PC-9 (cell line): ENCODE measurements around the gene RPL22. TPM values are rescaled to one million over a fixed set of nuclear protein-coding genes. Genes with fewer than 3 reads are reported as not detected.
"Not testable (repeated sequence)": the region's sequence is repeated elsewhere in the genome, so short reads cannot be mapped to it uniquely, and the experiment has no call there.

Experiments used
- BruUV-seq: library from RNA; stranded (reverse); fragments of 400-500 nt; replicated peaks from 2 replicates; lab custom pipeline; 2021; lab: Mats Ljungman, UMichigan
- CTCF ChIA-PET: fragments of 300-600 bp; sonication (Branson Sonifier 250); formaldehyde crosslinking; loops from one replicate; lab custom pipeline; 2022; ENCODE audit warnings: antibody characterized with exemption; lab: Charles Lee
- POLR2A ChIA-PET: fragments of 300-600 bp; sonication (Branson Sonifier 250); formaldehyde crosslinking; loops from one replicate; lab custom pipeline; 2022; ENCODE audit warnings: antibody characterized with exemption; ENCODE audit not compliant: unreplicated experiment; lab: Charles Lee
- DNase-seq, 2 experiments: peaks; one replicate each; pipeline versions ENCODE4 v3.0.0 to v3.0.0-alpha.2; 2015 to 2022; ENCODE audit warnings: mixed read lengths in 1 of 2
- H2AFZ ChIP-seq: fragments of 200-600 bp; sonication (generic); 2 replicates; pipeline ENCODE4 v1.8.1; 2017; ENCODE audit warnings: antibody characterized with exemption
- H3F3A ChIP-seq: fragments of 200-600 bp; sonication (generic); 2 replicates; pipeline ENCODE4 v1.8.1; 2017; ENCODE audit warnings: antibody characterized with exemption, mild to moderate bottlenecking, low read depth; ENCODE audit not compliant: insufficient read depth
- H3K27ac ChIP-seq: fragments of 200-600 bp; sonication (generic); 2 replicates; pipeline ENCODE4 v1.6.1; 2016; ENCODE audit warnings: mixed run types
- H3K27me3 ChIP-seq: fragments of 200-600 bp; sonication (generic); 2 replicates; pipeline ENCODE4 v1.6.1; 2016; ENCODE audit warnings: low read depth, mixed run types; ENCODE audit not compliant: insufficient read depth
- H3K36me3 ChIP-seq: fragments of 200-600 bp; sonication (generic); 2 replicates; pipeline ENCODE4 v1.6.1; 2016; ENCODE audit warnings: low read depth, mixed run types
- H3K4me1 ChIP-seq: fragments of 200-600 bp; sonication (generic); replicated peaks from 2 replicates; pipeline ENCODE4 v1.6.1; 2016; ENCODE audit warnings: mixed run types; ENCODE audit not compliant: insufficient read depth
- H3K4me2 ChIP-seq: fragments of 200-600 bp; sonication (generic); 2 replicates; pipeline ENCODE4 v1.6.1; 2017; ENCODE audit warnings: mixed run types
- H3K4me3 ChIP-seq: fragments of 200-600 bp; sonication (generic); 2 replicates; pipeline ENCODE4 v1.6.1; 2016; ENCODE audit warnings: mixed run types
- H3K79me2 ChIP-seq: fragments of 200-600 bp; sonication (generic); 2 replicates; pipeline ENCODE4 v1.6.1; 2017; ENCODE audit warnings: low read depth, mixed run types
- H3K9me2 ChIP-seq: fragments of 200-600 bp; sonication (generic); 2 replicates; pipeline ENCODE4 v1.8.1; 2017; ENCODE audit warnings: mild to moderate bottlenecking; ENCODE audit not compliant: insufficient read depth
- H3K9me3 ChIP-seq: fragments of 200-600 bp; sonication (generic); 2 replicates; pipeline ENCODE4 v1.8.1; 2016; ENCODE audit warnings: low read depth; ENCODE audit not compliant: insufficient read depth
- H4K20me1 ChIP-seq: fragments of 200-600 bp; sonication (generic); 2 replicates; pipeline ENCODE4 v1.8.1; 2017; ENCODE audit not compliant: insufficient read depth
- EZH2 ChIP-seq: fragments of 200-600 bp; sonication (generic); IDR thresholded peaks from 2 replicates; pipeline ENCODE4 v1.8.0; 2017; ENCODE audit warnings: antibody characterized with exemption, low read depth
- intact Hi-C: fragments of 100-400 bp; cut with micrococcal nuclease; formaldehyde crosslinking; loops from one replicate; pipeline ENCODE4 v1.10.0; 2022; ENCODE audit not compliant: unreplicated experiment
- total RNA-seq: library from RNA; stranded (reverse); gene quantifications from 2 replicates; pipeline ENCODE4 v1.2.3, GENCODE V29; 2021
- TF ChIP-seq, protein P1 (sequence below): fragments of 200-600 bp; sonication (generic); conservative IDR thresholded peaks from 2 replicates; pipeline ENCODE4 v1.6.1; 2017; ENCODE audit warnings: mixed run types, antibody characterized with exemption, mild to moderate bottlenecking, moderate library complexity

RPL22 gene
- total RNA-seq, 1 experiment from 2014 or later: 447 TPM

DNA sequence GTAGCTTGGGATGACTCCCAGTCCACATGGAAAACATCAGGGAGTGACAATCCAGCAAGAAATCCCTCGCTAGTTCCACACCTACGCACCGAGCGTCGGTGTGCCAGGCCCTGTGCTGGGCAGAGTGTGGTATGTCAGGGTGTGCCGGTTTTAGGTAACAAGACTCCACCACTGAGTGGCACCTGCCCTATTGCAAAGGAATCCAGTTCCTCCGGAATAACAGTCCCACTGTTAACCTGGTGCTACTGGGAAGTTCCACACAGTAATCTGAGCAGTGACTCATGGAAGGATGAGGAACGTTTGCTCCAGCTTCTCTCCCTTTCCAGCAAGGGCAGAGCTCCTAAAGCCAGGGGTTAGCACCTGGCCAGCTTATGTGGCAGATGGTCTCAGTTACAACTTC, 20.8 kb upstream of the RPL22 start:
- peak overlapping the region; percentile 68 for H3K4me2 ChIP-seq
- TF ChIP-seq EZH2: no peak
- TF ChIP-seq, protein P1, sequence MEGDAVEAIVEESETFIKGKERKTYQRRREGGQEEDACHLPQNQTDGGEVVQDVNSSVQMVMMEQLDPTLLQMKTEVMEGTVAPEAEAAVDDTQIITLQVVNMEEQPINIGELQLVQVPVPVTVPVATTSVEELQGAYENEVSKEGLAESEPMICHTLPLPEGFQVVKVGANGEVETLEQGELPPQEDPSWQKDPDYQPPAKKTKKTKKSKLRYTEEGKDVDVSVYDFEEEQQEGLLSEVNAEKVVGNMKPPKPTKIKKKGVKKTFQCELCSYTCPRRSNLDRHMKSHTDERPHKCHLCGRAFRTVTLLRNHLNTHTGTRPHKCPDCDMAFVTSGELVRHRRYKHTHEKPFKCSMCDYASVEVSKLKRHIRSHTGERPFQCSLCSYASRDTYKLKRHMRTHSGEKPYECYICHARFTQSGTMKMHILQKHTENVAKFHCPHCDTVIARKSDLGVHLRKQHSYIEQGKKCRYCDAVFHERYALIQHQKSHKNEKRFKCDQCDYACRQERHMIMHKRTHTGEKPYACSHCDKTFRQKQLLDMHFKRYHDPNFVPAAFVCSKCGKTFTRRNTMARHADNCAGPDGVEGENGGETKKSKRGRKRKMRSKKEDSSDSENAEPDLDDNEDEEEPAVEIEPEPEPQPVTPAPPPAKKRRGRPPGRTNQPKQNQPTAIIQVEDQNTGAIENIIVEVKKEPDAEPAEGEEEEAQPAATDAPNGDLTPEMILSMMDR: no peak
- H3K79me2 ChIP-seq: no peaks in the 10 kb centered on the region
- DNase-seq: peak; percentile 80 to 95
- H3K9me2 ChIP-seq: no peaks in the 10 kb centered on the region
- H2AFZ ChIP-seq: no peak overlapping the region
- H3K36me3 ChIP-seq: no peaks in the 10 kb centered on the region
- H3K27ac ChIP-seq: peak overlapping the region; percentile 98
- peaks cover 34% of the 10 kb centered on the region for H3F3A ChIP-seq
- no peaks in the 10 kb centered on the region for H3K27me3 ChIP-seq
- no peaks in the 10 kb centered on the region for H3K9me3 ChIP-seq
- no peaks in the 10 kb centered on the region for H4K20me1 ChIP-seq
- ChIA-PET POLR2A (interaction anchor here (0.6 kb wide), 2 partner anchors 9 to 1081 kb away, joined by 5 to 7 read pairs; no protein-coding TSS in a partner anchor), CTCF (interaction anchor here (0.6 to 1.2 kb wide), 3 partner anchors 15 to 1792 kb away, joined by 3 to 6 read pairs (median 4); no protein-coding TSS in a partner anchor)
- H3K4me3 ChIP-seq: no peak overlapping the region
- peaks cover 57% of the 10 kb centered on the region for H3K4me1 ChIP-seq
- no TSS peak for BruUV-seq
- intact Hi-C loops: loop anchor here (1.0 to 10.0 kb wide), 3 partner anchors 14 to 395 kb away; partner anchors contain the start of genes ICMT, PHF13 and RNF207

DNA sequence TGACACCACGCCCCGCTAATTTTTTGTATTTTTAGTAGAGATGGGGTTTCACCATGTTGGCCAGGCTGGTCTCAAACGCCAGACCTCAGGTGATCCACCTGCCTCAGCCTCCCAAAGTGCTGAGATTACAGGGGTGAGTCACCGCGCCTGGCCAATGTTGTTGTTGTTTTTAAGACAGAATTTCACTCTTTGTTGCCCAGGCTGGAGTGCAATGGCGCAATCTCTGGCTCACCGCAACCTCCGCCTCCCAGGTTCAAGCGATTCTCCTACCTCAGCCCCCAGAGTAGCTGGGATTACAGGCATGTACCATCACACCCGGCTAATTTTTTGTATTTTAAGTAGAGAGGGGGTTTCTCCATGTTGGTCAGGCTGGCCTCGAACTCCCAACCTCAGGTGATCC, 20.2 kb upstream of the RPL22 start:
- H3K36me3 ChIP-seq, H4K20me1 ChIP-seq, H3K9me3 ChIP-seq, H3K9me2 ChIP-seq, H3K27me3 ChIP-seq, CTCF ChIA-PET, H3K79me2 ChIP-seq, H2AFZ ChIP-seq, H3K4me3 ChIP-seq: not testable (repeated sequence)
- DNase-seq: peak; percentile 52 to 76
- TSS peak; percentile 14 for BruUV-seq
- POLR2A ChIA-PET: interaction anchor here (0.6 kb wide), 1 partner anchor 1081 kb away, joined by 7 read pairs; no protein-coding TSS in a partner anchor
- Histone ChIP-seq H3K27ac (peak overlapping the region; percentile 98), H3K4me1 (peaks cover 51% of the 10 kb centered on the region), H3K4me2 (peak overlapping the region; percentile 46), H3F3A (peaks cover 32% of the 10 kb centered on the region)
- intact Hi-C loops: loop anchor here (1.0 to 10.0 kb wide), 3 partner anchors 13 to 395 kb away; partner anchors contain the start of genes ICMT, PHF13 and RNF207

DNA sequence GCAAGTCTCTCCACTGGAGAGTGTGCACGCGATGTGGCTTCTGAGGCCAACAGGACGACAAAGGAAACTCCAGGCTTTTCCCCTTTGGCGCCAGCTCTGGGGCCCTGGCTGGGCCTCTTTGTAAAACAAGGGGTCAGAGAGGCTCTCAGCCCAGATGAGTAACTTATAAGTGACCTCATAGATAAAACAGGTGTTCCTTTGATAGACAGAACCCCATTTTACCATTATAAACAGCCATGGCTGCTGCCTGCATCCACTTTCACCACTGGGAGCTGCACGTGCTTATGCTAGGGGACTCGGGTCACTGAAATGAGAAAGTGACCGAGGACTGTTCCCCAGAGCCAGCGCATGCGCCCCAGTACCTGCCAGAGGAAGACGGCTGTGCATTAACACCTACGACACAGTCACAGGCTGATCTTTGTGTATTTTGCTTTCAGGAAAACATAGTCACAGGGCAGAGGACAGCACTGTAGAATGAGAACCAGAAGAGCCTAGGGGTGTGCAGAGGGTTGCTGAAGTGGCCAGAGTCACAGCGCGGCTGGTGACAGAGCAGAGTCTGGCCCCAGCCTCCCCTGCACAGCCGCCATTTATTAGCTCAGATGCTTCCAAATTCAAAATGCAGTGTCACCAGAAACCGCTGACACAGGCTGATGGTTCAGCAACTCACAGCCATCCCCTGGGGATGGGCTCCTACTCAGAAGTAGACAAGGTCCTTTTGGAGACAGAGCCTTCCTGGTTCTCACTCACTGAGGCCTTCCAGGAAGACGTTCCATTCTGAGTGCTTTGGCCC, 19.2 kb upstream of the RPL22 start:
- Histone ChIP-seq H4K20me1 (no peaks in the 10 kb centered on the region), H3K4me2 (peak overlapping the region; percentile 46; the same call in 1 of the 2 replicates), H3F3A (peaks cover 32% of the 10 kb centered on the region), H3K9me2 (no peaks in the 10 kb centered on the region), H3K27me3 (no peaks in the 10 kb centered on the region), H3K4me3 (no peak overlapping the region), H3K4me1 (peaks cover 49% of the 10 kb centered on the region), H3K36me3 (no peaks in the 10 kb centered on the region), H3K9me3 (no peaks in the 10 kb centered on the region), H3K79me2 (no peaks in the 10 kb centered on the region), H3K27ac (peak overlapping the region; percentile 98), H2AFZ (no peak overlapping the region)
- ChIA-PET CTCF (no interaction called here), POLR2A (no interaction called here)
- DNase-seq: no peak
- BruUV-seq: no TSS peak
- intact Hi-C loops: no loop called here
- no peak for TF ChIP-seq EZH2
- TF ChIP-seq, protein P1: no peak
